ENCODE measurements around the gene ABCD1.

GRCh38 chrX:153686711-153687110, 37.9 kb upstream of the ABCD1 start:
- TF ChIP-seq POLR2A (IDR thresholded peaks at IDR 0.05): no peak
- TF ChIP-seq, protein P1, sequence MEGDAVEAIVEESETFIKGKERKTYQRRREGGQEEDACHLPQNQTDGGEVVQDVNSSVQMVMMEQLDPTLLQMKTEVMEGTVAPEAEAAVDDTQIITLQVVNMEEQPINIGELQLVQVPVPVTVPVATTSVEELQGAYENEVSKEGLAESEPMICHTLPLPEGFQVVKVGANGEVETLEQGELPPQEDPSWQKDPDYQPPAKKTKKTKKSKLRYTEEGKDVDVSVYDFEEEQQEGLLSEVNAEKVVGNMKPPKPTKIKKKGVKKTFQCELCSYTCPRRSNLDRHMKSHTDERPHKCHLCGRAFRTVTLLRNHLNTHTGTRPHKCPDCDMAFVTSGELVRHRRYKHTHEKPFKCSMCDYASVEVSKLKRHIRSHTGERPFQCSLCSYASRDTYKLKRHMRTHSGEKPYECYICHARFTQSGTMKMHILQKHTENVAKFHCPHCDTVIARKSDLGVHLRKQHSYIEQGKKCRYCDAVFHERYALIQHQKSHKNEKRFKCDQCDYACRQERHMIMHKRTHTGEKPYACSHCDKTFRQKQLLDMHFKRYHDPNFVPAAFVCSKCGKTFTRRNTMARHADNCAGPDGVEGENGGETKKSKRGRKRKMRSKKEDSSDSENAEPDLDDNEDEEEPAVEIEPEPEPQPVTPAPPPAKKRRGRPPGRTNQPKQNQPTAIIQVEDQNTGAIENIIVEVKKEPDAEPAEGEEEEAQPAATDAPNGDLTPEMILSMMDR (IDR thresholded peaks at IDR 0.05): no peak
